Naive thymus-derived CD4-positive, alpha-beta T cell (primary cell): ENCODE measurements around the gene WIPF2. TPM values are rescaled to one million over a fixed set of nuclear protein-coding genes. Genes with fewer than 3 reads are reported as not detected.

Source experiments
- ATAC-seq: fragments of 150-1000 bp; cut with Tn5 transposase; 2 replicates; pipeline ENCODE4 v1.10.0; 2021; ENCODE audit warnings: mild to moderate bottlenecking, moderate library complexity
- CTCF ChIA-PET: fragments of 350-600 bp; sonication (Branson Sonifier 250); formaldehyde crosslinking; loops from one replicate; lab custom pipeline; 2021; ENCODE audit warnings: antibody characterized with exemption; lab: Charles Lee
- POLR2A ChIA-PET: fragments of 350-600 bp; sonication (Branson Sonifier 250); formaldehyde crosslinking; loops from one replicate; lab custom pipeline; 2021; ENCODE audit warnings: antibody characterized with exemption, inconsistent platforms; lab: Charles Lee
- DNase-seq, 9 donors: peaks; one replicate each; pipeline versions ENCODE4 v3.0.0 to v3.0.0-alpha.2; 2020 to 2022; ENCODE audit warnings: mixed read lengths in 1 of 9
- H3K27ac ChIP-seq: one replicate; pipeline ENCODE4 v1.7.0; 2013; ENCODE audit warnings: mild to moderate bottlenecking, low read depth, low read length, moderate library complexity
- H3K27me3 ChIP-seq, 2 donors: one replicate each; pipeline ENCODE4 v1.7.0; 2013; ENCODE audit warnings: low read length in 2 of 2, mild to moderate bottlenecking in 2 of 2, moderate library complexity in 2 of 2; ENCODE audit not compliant: control insufficient read depth in 2 of 2, insufficient read depth in 2 of 2
- H3K36me3 ChIP-seq, 3 experiments: 1 replicate in 2 of 3; 2 replicates in 1 of 3; pipeline ENCODE4 v1.7.0; 2013; ENCODE audit warnings: low read length in 3 of 3, mild to moderate bottlenecking in 3 of 3, moderate library complexity in 1 of 3; ENCODE audit not compliant: insufficient read depth in 3 of 3, control insufficient read depth in 2 of 3
- H3K4me1 ChIP-seq, 2 donors: one replicate each; pipeline ENCODE4 v1.7.0; 2013; ENCODE audit warnings: low read length in 2 of 2, mild to moderate bottlenecking in 2 of 2, moderate library complexity in 1 of 2; ENCODE audit not compliant: control insufficient read depth in 2 of 2, insufficient read depth in 2 of 2
- H3K4me3 ChIP-seq: 2 replicates; pipeline ENCODE4 v1.7.0; 2013; ENCODE audit warnings: mild to moderate bottlenecking, low read length
- H3K9me3 ChIP-seq, 3 experiments: 1 replicate in 2 of 3; 2 replicates in 1 of 3; pipeline ENCODE4 v1.7.0; 2013; ENCODE audit warnings: low read length in 3 of 3; ENCODE audit not compliant: control insufficient read depth in 2 of 3
- H3K27ac Mint-ChIP-seq, 9 donors: one replicate each; pipeline ENCODE4 v1.8.0; 2020 to 2022; ENCODE audit warnings: mixed read lengths in 9 of 9, mild to moderate bottlenecking in 8 of 9, moderate library complexity in 5 of 9, inconsistent platforms in 2 of 9
- H3K27me3 Mint-ChIP-seq, 5 donors: one replicate each; pipeline ENCODE4 v1.8.0; 2021 to 2022; ENCODE audit warnings: mixed read lengths in 5 of 5, mild to moderate bottlenecking in 1 of 5
- H3K36me3 Mint-ChIP-seq, 5 donors: one replicate each; pipeline ENCODE4 v1.8.0; 2020 to 2022; ENCODE audit warnings: mixed read lengths in 5 of 5, mild to moderate bottlenecking in 3 of 5, inconsistent platforms in 1 of 5
- H3K4me1 Mint-ChIP-seq, 7 donors: one replicate each; pipeline ENCODE4 v1.8.0; 2020 to 2022; ENCODE audit warnings: mixed read lengths in 7 of 7, mild to moderate bottlenecking in 3 of 7, inconsistent platforms in 1 of 7
- H3K4me3 Mint-ChIP-seq, 10 donors: one replicate each; pipeline ENCODE4 v1.8.0; 2020 to 2022; ENCODE audit warnings: mild to moderate bottlenecking in 10 of 10, mixed read lengths in 10 of 10, moderate library complexity in 6 of 10, inconsistent platforms in 2 of 10
- H3K9me3 Mint-ChIP-seq, 11 donors: one replicate each; pipeline ENCODE4 v1.8.0; 2020 to 2022; ENCODE audit warnings: mixed read lengths in 11 of 11, mild to moderate bottlenecking in 4 of 11, inconsistent platforms in 1 of 11, moderate library complexity in 1 of 11
- intact Hi-C, 2 donors: fragments of 100-400 bp; cut with micrococcal nuclease; formaldehyde crosslinking; loops; one replicate each; pipeline ENCODE4 v1.15.1; 2023
- polyA plus RNA-seq, 2 donors: library from polyadenylated mRNA; unstranded; fragments of 300-500 nt; fragmentation: Illumina TruSeq; gene quantifications; one replicate each; pipeline ENCODE4 v1.2.3, GENCODE V29; 2021
- total RNA-seq, 6 experiments: library from RNA in 5 of 6; stranded (reverse) in 5 of 6; gene quantifications; 1 replicate in 5 of 6; 2 replicates in 1 of 6; pipeline ENCODE4 v1.2.3 and lab custom pipeline; 2021 to 2026

The WIPF2 gene
- total and polyA plus RNA-seq, 7 experiments from 2014 or later, result 5.0 to 31.8 (median 25.2) TPM

- ChIA-PET POLR2A (no interaction called here), CTCF (no interaction called here)
- Histone ChIP-seq H3K9me3 (no peaks in the 10 kb centered on the region), H3K4me3 (no peak overlapping the region), H3K4me1 (no peaks in the 10 kb centered on the region), H3K27me3 (no peaks in the 10 kb centered on the region), H3K36me3 (no peaks in the 10 kb centered on the region), H3K27ac (no peak overlapping the region)
- Mint-ChIP-seq H3K27ac (no peak overlapping the region), H3K27me3 (no peaks in the 10 kb centered on the region), H3K36me3 (peaks cover 0 to 9% (median 2%) of the 10 kb centered on the region in 5 donors), H3K9me3 (no peaks in the 10 kb centered on the region), H3K4me3 (no peak overlapping the region), H3K4me1 (peaks cover 2 to 54% (median 45%) of the 10 kb centered on the region in 7 donors)
- DNase-seq (no peak), ATAC-seq (no peak)
- intact Hi-C loops, result no loop called here
Observed at GRCh38 chr17:40247926-40248495, 28.9 kb downstream of the WIPF2 start.

- ATAC-seq, result no peak
- no peaks in the 10 kb centered on the region for H3K9me3 ChIP-seq
- intact Hi-C loops, result no loop called here
Observed at GRCh38 chr17:40248507-40248906, 29.4 kb downstream of the WIPF2 start.

GRCh38 chr17:40251576-40251975 is 32.5 kb downstream of the WIPF2 start:
- ChIA-PET POLR2A (interaction anchor here (0.5 kb wide), 1 partner anchor 26 kb away, joined by 4 read pairs; no protein-coding TSS in a partner anchor), CTCF (interaction anchor here (0.6 to 0.7 kb wide), 2 partner anchors 157 to 205 kb away, joined by 3 read pairs; no protein-coding TSS in a partner anchor)
- intact Hi-C loops, result no loop called here
- ATAC-seq, result no peak
- Histone ChIP-seq H3K4me1 (no peaks in the 10 kb centered on the region), H3K27me3 (no peaks in the 10 kb centered on the region), H3K9me3 (no peaks in the 10 kb centered on the region), H3K4me3 (no peak overlapping the region), H3K27ac (no peak overlapping the region), H3K36me3 (peaks cover 0 to 8% (median 6%) of the 10 kb centered on the region in 3 experiments)
- no peaks in the 10 kb centered on the region for H3K27me3 Mint-ChIP-seq
- no peak for DNase-seq
- H3K36me3 Mint-ChIP-seq, result peaks cover 0 to 10% (median 6%) of the 10 kb centered on the region in 5 donors
- no peak overlapping the region for H3K4me3 Mint-ChIP-seq
- H3K9me3 Mint-ChIP-seq, result no peaks in the 10 kb centered on the region
- peaks cover 0 to 41% (median 34%) of the 10 kb centered on the region in 7 donors for H3K4me1 Mint-ChIP-seq
- H3K27ac Mint-ChIP-seq, result peak overlapping the region in 1 of 9 donors; percentile 34

More at GRCh38 chr17:40248507-40248906, 29.4 kb downstream of the WIPF2 start:
- peaks cover 2 to 55% (median 44%) of the 10 kb centered on the region in 7 donors for H3K4me1 Mint-ChIP-seq
- no peak overlapping the region for H3K4me3 Mint-ChIP-seq
- no peaks in the 10 kb centered on the region for H3K9me3 Mint-ChIP-seq
- H3K27me3 ChIP-seq, result no peaks in the 10 kb centered on the region
- ChIA-PET POLR2A (interaction anchor here (0.7 kb wide), 1 partner anchor 388 kb away, joined by 3 read pairs; no protein-coding TSS in a partner anchor), CTCF (no interaction called here)
- H3K36me3 ChIP-seq, result no peaks in the 10 kb centered on the region
- no peak overlapping the region for H3K27ac ChIP-seq
- no peaks in the 10 kb centered on the region for H3K27me3 Mint-ChIP-seq
- no peak overlapping the region for H3K4me3 ChIP-seq
- H3K36me3 Mint-ChIP-seq, result peaks cover 0 to 12% (median 2%) of the 10 kb centered on the region in 5 donors
- H3K4me1 ChIP-seq, result no peaks in the 10 kb centered on the region
- no peak for DNase-seq
- no peak overlapping the region for H3K27ac Mint-ChIP-seq

- Mint-ChIP-seq H3K4me1 (peaks cover 0 to 33% (median 29%) of the 10 kb centered on the region in 7 donors), H3K36me3 (peaks cover 0 to 20% (median 13%) of the 10 kb centered on the region in 5 donors), H3K27me3 (no peaks in the 10 kb centered on the region), H3K9me3 (no peaks in the 10 kb centered on the region), H3K4me3 (no peak overlapping the region), H3K27ac (peak overlapping the region in 2 of 9 donors; percentile 45 to 46)
- Histone ChIP-seq H3K27ac (no peak overlapping the region), H3K4me1 (no peaks in the 10 kb centered on the region), H3K4me3 (no peak overlapping the region), H3K36me3 (peaks cover 0 to 26% (median 8%) of the 10 kb centered on the region in 3 experiments), H3K9me3 (no peaks in the 10 kb centered on the region), H3K27me3 (no peaks in the 10 kb centered on the region)
- DNase-seq, result no peak
- ATAC-seq, result no peak
- CTCF ChIA-PET, result no interaction called here
- POLR2A ChIA-PET, result no interaction called here
- intact Hi-C loops, result no loop called here
Observed at GRCh38 chr17:40253565-40253964, 34.5 kb downstream of the WIPF2 start.

- H3K4me1 ChIP-seq, result no peaks in the 10 kb centered on the region
- H3K27me3 ChIP-seq, result no peaks in the 10 kb centered on the region
- CTCF ChIA-PET, result interaction anchor here (0.7 kb wide), 1 partner anchor 522 kb away, joined by 4 read pairs; no protein-coding TSS in a partner anchor
- peaks cover 0 to 40% (median 16%) of the 10 kb centered on the region in 5 donors for H3K36me3 Mint-ChIP-seq
- DNase-seq (no peak), ATAC-seq (no peak)
- no peaks in the 10 kb centered on the region for H3K9me3 ChIP-seq
- H3K4me3 Mint-ChIP-seq, result no peak overlapping the region
- H3K4me1 Mint-ChIP-seq, result peaks cover 0 to 7% (median under 1%) of the 10 kb centered on the region in 7 donors
- H3K9me3 Mint-ChIP-seq, result no peaks in the 10 kb centered on the region
- no peak overlapping the region for H3K27ac ChIP-seq
- H3K27me3 Mint-ChIP-seq, result no peaks in the 10 kb centered on the region
- intact Hi-C loops, result no loop called here
- no peak overlapping the region for H3K4me3 ChIP-seq
- POLR2A ChIA-PET, result no interaction called here
- peaks cover 0 to 73% (median 21%) of the 10 kb centered on the region in 3 experiments for H3K36me3 ChIP-seq
- H3K27ac Mint-ChIP-seq, result no peak overlapping the region
Observed at GRCh38 chr17:40259505-40259904, 40.4 kb downstream of the WIPF2 start.

- H3K36me3 Mint-ChIP-seq, result peaks cover 0 to 40% (median 16%) of the 10 kb centered on the region in 5 donors
- no peak for ATAC-seq
Observed at GRCh38 chr17:40260528-40260927, 41.4 kb downstream of the WIPF2 start.

More at GRCh38 chr17:40260528-40260927, 41.4 kb downstream of the WIPF2 start:
- no peaks in the 10 kb centered on the region for H3K9me3 ChIP-seq
- H3K27ac ChIP-seq, result no peak overlapping the region
- CTCF ChIA-PET, result interaction anchor here (0.7 kb wide), 1 partner anchor 14 kb away, joined by 5 read pairs; no protein-coding TSS in a partner anchor
- peaks cover 0 to 7% (median 0%) of the 10 kb centered on the region in 7 donors for H3K4me1 Mint-ChIP-seq
- POLR2A ChIA-PET, result interaction anchor here (0.5 kb wide), 1 partner anchor 23 kb away, joined by 4 read pairs; no protein-coding TSS in a partner anchor
- intact Hi-C loops, result no loop called here
- H3K27ac Mint-ChIP-seq, result peak overlapping the region in 2 of 9 donors; percentile 28 to 43
- H3K27me3 Mint-ChIP-seq, result no peaks in the 10 kb centered on the region
- H3K4me1 ChIP-seq, result no peaks in the 10 kb centered on the region
- DNase-seq, result no peak
- no peaks in the 10 kb centered on the region for H3K9me3 Mint-ChIP-seq
- H3K27me3 ChIP-seq, result no peaks in the 10 kb centered on the region
- H3K4me3 Mint-ChIP-seq, result no peak overlapping the region
- peaks cover 8 to 83% (median 28%) of the 10 kb centered on the region in 3 experiments for H3K36me3 ChIP-seq
- H3K4me3 ChIP-seq, result no peak overlapping the region
